Muscle of back (tissue), 11 donors: Measurements from ENCODE around the gene MAPRE2. TPM values are rescaled to one million over a fixed set of nuclear protein-coding genes. Genes with fewer than 3 reads are reported as not detected.

ENCODE experiments used
- DNase-seq, 3 donors: peaks; one replicate each; pipeline versions ENCODE4 v3.0.0 to v3.0.0-alpha.2; 2013
- polyA plus RNA-seq, 10 donors: library from polyadenylated mRNA; unstranded; fragments of 120-200 nt; gene quantifications; one replicate each; pipeline ENCODE4 v1.2.1, GENCODE V29; 2013; ENCODE audit not compliant: insufficient read length in 10 of 10

The MAPRE2 gene
- polyA plus RNA-seq, 10 donors = 24.6 to 35.5 (median 30.4) TPM

GRCh38 chr18:35174745-35175144, 133.5 kb downstream of the MAPRE2 start:
- no peak for DNase-seq

- DNase-seq = no peak
Measured at GRCh38 chr18:35176925-35177324, 135.7 kb downstream of the MAPRE2 start.

- no peak for DNase-seq
Measured at GRCh38 chr18:35178260-35178659, 137.0 kb downstream of the MAPRE2 start.

- DNase-seq = no peak
Measured at GRCh38 chr18:35179906-35180305, 138.7 kb downstream of the MAPRE2 start.

- DNase-seq = no peak
Measured at GRCh38 chr18:35180455-35180854, 139.2 kb downstream of the MAPRE2 start.

- no peak for DNase-seq
Measured at GRCh38 chr18:35182151-35182550, 140.9 kb downstream of the MAPRE2 start.

- DNase-seq = no peak
Measured at GRCh38 chr18:35183886-35184285, 142.7 kb downstream of the MAPRE2 start.

GRCh38 chr18:35185771-35186170, 144.6 kb downstream of the MAPRE2 start:
- no peak for DNase-seq

GRCh38 chr18:35186291-35187034, 145.2 kb downstream of the MAPRE2 start:
- DNase-seq = peak in 1 of 3 donors; percentile 54

GRCh38 chr18:35189510-35189909, 148.3 kb downstream of the MAPRE2 start:
- DNase-seq = peak in 1 of 3 donors; percentile 45

GRCh38 chr18:35190948-35191697, 149.9 kb downstream of the MAPRE2 start:
- DNase-seq = no peak

GRCh38 chr18:35191698-35192025, 150.4 kb downstream of the MAPRE2 start:
- no peak for DNase-seq

GRCh38 chr18:35192415-35192814, 151.2 kb downstream of the MAPRE2 start:
- DNase-seq = no peak

Other genes starting within 250 kb of the MAPRE2 start
- 10 to 100 TPM; 19.5 to 47.3 (median 29.3) TPM for gene ZNF397, start 199.6 kb downstream of the MAPRE2 start, polyA plus RNA-seq
- 10 to 100 TPM; 16.7 to 44.7 (median 21.3) TPM for gene ZSCAN30, start 248.8 kb downstream of the MAPRE2 start, polyA plus RNA-seq